ENCODE data around the gene RGS6.

RGS6 gene

GRCh38 chr14:71933001-71933587, 865 bp downstream of the RGS6 start:
- TF ChIP-seq GATA2 (IDR thresholded peaks at IDR 0.05; ENCODE audit: low read depth, low read length), result no peak
- TF ChIP-seq GATA3 (IDR thresholded peaks at IDR 0.05; ENCODE audit: low read depth, low read length), result no peak

- no peak for TF ChIP-seq GATA3 (IDR thresholded peaks at IDR 0.05; ENCODE audit: low read depth, low read length)
- no peak for TF ChIP-seq GATA2 (IDR thresholded peaks at IDR 0.05; ENCODE audit: low read depth, low read length)
Measured at GRCh38 chr14:71942904-71943694, 10.9 kb downstream of the RGS6 start.

- TF ChIP-seq GATA2 (IDR thresholded peaks at IDR 0.05; ENCODE audit: low read depth, low read length) (no peak), GATA3 (IDR thresholded peaks at IDR 0.05; ENCODE audit: low read depth, low read length) (no peak)
Measured at GRCh38 chr14:71943695-71944018, 11.4 kb downstream of the RGS6 start.

- TF ChIP-seq GATA3 (IDR thresholded peaks at IDR 0.05; ENCODE audit: low read depth, low read length) (no peak), GATA2 (IDR thresholded peaks at IDR 0.05; ENCODE audit: low read depth, low read length) (no peak)
Measured at GRCh38 chr14:71947947-71948500, 15.8 kb downstream of the RGS6 start.

GRCh38 chr14:71952381-71953363, 20.4 kb downstream of the RGS6 start:
- TF ChIP-seq GATA2 (IDR thresholded peaks at IDR 0.05; ENCODE audit: low read depth, low read length) (no peak), GATA3 (IDR thresholded peaks at IDR 0.05; ENCODE audit: low read depth, low read length) (no peak)

GRCh38 chr14:71956920-71957563, 24.8 kb downstream of the RGS6 start:
- TF ChIP-seq GATA3 (IDR thresholded peaks at IDR 0.05; ENCODE audit: low read depth, low read length) (no peak), GATA2 (IDR thresholded peaks at IDR 0.05; ENCODE audit: low read depth, low read length) (no peak)

GRCh38 chr14:71959055-71959454, 26.8 kb downstream of the RGS6 start:
- TF ChIP-seq GATA3 (IDR thresholded peaks at IDR 0.05; ENCODE audit: low read depth, low read length) (no peak), GATA2 (IDR thresholded peaks at IDR 0.05; ENCODE audit: low read depth, low read length) (no peak)

- TF ChIP-seq GATA3 (IDR thresholded peaks at IDR 0.05; ENCODE audit: low read depth, low read length) (no peak), GATA2 (IDR thresholded peaks at IDR 0.05; ENCODE audit: low read depth, low read length) (no peak)
Measured at GRCh38 chr14:71960494-71961353, 28.5 kb downstream of the RGS6 start.

GRCh38 chr14:71961972-71962371, 29.7 kb downstream of the RGS6 start:
- TF ChIP-seq GATA3 (IDR thresholded peaks at IDR 0.05; ENCODE audit: low read depth, low read length), result no peak
- no peak for TF ChIP-seq GATA2 (IDR thresholded peaks at IDR 0.05; ENCODE audit: low read depth, low read length)

- TF ChIP-seq GATA3 (IDR thresholded peaks at IDR 0.05; ENCODE audit: low read depth, low read length) (no peak), GATA2 (IDR thresholded peaks at IDR 0.05; ENCODE audit: low read depth, low read length) (no peak)
Measured at GRCh38 chr14:71964716-71965115, 32.5 kb downstream of the RGS6 start.

- no peak for TF ChIP-seq GATA2 (IDR thresholded peaks at IDR 0.05; ENCODE audit: low read depth, low read length)
- no peak for TF ChIP-seq GATA3 (IDR thresholded peaks at IDR 0.05; ENCODE audit: low read depth, low read length)
Measured at GRCh38 chr14:71966528-71966927, 34.3 kb downstream of the RGS6 start.

- TF ChIP-seq GATA2 (IDR thresholded peaks at IDR 0.05; ENCODE audit: low read depth, low read length) (no peak), GATA3 (IDR thresholded peaks at IDR 0.05; ENCODE audit: low read depth, low read length) (no peak)
Measured at GRCh38 chr14:71967704-71968103, 35.5 kb downstream of the RGS6 start.

- no peak for TF ChIP-seq GATA3 (IDR thresholded peaks at IDR 0.05; ENCODE audit: low read depth, low read length)
- no peak for TF ChIP-seq GATA2 (IDR thresholded peaks at IDR 0.05; ENCODE audit: low read depth, low read length)
Measured at GRCh38 chr14:71970272-71970671, 38.0 kb downstream of the RGS6 start.
